B cell (primary cell): ENCODE results near the gene PRDM11.

Experiments
- EZH2 ChIP-seq: IDR thresholded peaks from 2 replicates; pipeline ENCODE4 v1.6.1; 2012; ENCODE audit warnings: borderline replicate concordance, low read depth, mild to moderate bottlenecking, moderate library complexity, low read length; ENCODE audit not compliant: insufficient read depth, poor library complexity, severe bottlenecking
- TF ChIP-seq, protein P1 (sequence below): fragments of 200-600 bp; IDR thresholded peaks from one replicate; pipeline ENCODE4 v1.8.0; 2022; ENCODE audit warnings: antibody characterized with exemption, mild to moderate bottlenecking

DNA sequence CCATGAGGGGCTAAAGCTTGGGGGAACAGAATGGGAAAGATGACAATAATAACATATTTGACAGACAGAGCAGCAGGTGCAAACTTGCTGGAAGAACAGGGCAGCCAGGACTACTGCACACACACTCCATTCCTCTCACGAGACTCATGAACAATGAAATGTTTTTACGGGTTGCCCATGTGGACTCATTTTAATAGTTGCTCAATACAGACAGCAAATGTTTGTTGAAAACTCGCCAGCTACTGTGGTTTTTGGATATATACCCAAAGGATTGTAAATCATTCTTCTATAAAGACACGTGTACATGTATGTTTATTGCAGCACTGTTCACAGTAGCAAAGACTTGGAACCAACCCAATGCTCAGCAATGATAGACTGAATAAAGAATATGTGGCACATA lies 129.4 kb downstream of the PRDM11 start:
- TF ChIP-seq EZH2 = no peak
- TF ChIP-seq, protein P1, sequence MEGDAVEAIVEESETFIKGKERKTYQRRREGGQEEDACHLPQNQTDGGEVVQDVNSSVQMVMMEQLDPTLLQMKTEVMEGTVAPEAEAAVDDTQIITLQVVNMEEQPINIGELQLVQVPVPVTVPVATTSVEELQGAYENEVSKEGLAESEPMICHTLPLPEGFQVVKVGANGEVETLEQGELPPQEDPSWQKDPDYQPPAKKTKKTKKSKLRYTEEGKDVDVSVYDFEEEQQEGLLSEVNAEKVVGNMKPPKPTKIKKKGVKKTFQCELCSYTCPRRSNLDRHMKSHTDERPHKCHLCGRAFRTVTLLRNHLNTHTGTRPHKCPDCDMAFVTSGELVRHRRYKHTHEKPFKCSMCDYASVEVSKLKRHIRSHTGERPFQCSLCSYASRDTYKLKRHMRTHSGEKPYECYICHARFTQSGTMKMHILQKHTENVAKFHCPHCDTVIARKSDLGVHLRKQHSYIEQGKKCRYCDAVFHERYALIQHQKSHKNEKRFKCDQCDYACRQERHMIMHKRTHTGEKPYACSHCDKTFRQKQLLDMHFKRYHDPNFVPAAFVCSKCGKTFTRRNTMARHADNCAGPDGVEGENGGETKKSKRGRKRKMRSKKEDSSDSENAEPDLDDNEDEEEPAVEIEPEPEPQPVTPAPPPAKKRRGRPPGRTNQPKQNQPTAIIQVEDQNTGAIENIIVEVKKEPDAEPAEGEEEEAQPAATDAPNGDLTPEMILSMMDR = no peak
